ENCODE data around the gene ZNF692. TPM values are rescaled to one million over a fixed set of nuclear protein-coding genes. Genes with fewer than 3 reads are reported as not detected.

The ZNF692 gene
- total RNA-seq, 6 donors from 2014 or later: 25.7 to 248 (median 34.1) TPM

DNA sequence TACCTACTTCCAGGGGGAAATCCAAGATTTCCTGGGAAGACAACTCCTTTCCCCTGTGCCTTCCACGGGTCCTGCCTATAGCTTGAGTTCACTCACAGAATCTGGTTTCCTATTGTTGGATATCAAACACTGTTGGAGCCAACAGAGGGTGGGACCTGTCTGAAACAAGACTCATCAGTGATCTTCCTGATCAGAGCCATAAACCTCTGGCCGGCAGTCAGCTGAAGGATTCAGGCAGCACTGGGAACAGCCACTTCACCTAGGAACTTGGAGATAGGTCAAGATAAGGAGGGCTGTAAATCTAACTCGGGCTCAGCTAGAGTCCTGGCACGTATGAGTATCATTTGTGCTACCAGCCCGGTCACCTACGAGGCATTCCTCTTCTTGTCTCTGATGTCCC, 56.4 kb downstream of the ZNF692 start:
- H3K27ac ChIP-seq: no peak overlapping the region
- no peaks in the 10 kb centered on the region for H3K9me3 ChIP-seq
- TF ChIP-seq, protein P1, sequence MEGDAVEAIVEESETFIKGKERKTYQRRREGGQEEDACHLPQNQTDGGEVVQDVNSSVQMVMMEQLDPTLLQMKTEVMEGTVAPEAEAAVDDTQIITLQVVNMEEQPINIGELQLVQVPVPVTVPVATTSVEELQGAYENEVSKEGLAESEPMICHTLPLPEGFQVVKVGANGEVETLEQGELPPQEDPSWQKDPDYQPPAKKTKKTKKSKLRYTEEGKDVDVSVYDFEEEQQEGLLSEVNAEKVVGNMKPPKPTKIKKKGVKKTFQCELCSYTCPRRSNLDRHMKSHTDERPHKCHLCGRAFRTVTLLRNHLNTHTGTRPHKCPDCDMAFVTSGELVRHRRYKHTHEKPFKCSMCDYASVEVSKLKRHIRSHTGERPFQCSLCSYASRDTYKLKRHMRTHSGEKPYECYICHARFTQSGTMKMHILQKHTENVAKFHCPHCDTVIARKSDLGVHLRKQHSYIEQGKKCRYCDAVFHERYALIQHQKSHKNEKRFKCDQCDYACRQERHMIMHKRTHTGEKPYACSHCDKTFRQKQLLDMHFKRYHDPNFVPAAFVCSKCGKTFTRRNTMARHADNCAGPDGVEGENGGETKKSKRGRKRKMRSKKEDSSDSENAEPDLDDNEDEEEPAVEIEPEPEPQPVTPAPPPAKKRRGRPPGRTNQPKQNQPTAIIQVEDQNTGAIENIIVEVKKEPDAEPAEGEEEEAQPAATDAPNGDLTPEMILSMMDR (IDR thresholded peaks at IDR 0.05): no peak
- TF ChIP-seq EP300 (IDR thresholded peaks at IDR 0.05): no peak
- no peak for TF ChIP-seq POLR2A (IDR thresholded peaks at IDR 0.05)
- no peak for TF ChIP-seq POLR2AphosphoS5 (IDR thresholded peaks at IDR 0.05)
- WGBS, 2 donors: 82 to 96% methylated on average over 6 of the region's 6 CpGs
- ATAC-seq (ENCODE audit: low FRiP score in 2 of 2): no peak
- H3K4me3 ChIP-seq: no peak overlapping the region
- DNase-seq: no peak
- no peaks in the 10 kb centered on the region for H3K27me3 ChIP-seq
- peaks cover 8 to 24% (median 18%) of the 10 kb centered on the region in 4 donors for H3K4me1 ChIP-seq
- H3K36me3 ChIP-seq: no peaks in the 10 kb centered on the region

GRCh38 chr1:248800459-248800858, 58.4 kb downstream of the ZNF692 start:
- 70 to 71% methylated on average over 3 of the region's 3 CpGs for WGBS, 2 donors
- Histone ChIP-seq H3K9me3 (no peaks in the 10 kb centered on the region), H3K27ac (no peak overlapping the region), H3K27me3 (no peaks in the 10 kb centered on the region), H3K36me3 (no peaks in the 10 kb centered on the region), H3K4me1 (peaks cover 0 to 5% (median 2%) of the 10 kb centered on the region in 4 donors), H3K4me3 (no peak overlapping the region)
- ATAC-seq (ENCODE audit: low FRiP score in 2 of 2): no peak
- TF ChIP-seq POLR2AphosphoS5 (IDR thresholded peaks at IDR 0.05) (no peak), POLR2A (IDR thresholded peaks at IDR 0.05) (no peak), EP300 (IDR thresholded peaks at IDR 0.05) (no peak)
- TF ChIP-seq, protein P1 (IDR thresholded peaks at IDR 0.05): no peak
- no peak for DNase-seq

Small RNA genes within 50 kb of the gene (small RNA-seq; reads per million reads assigned to genes)
- 0 reads per million in 4 donors for gene MIR3124

Other genes starting within 250 kb of the ZNF692 start
- gene OR2T11, start 224.0 kb downstream of the ZNF692 start, total RNA-seq: 1 to 10 TPM in 1 of 6 donors, not detected in 5; 1.8 TPM
- gene OR2T35, start 213.8 kb downstream of the ZNF692 start, total RNA-seq: not detected
- not detected for gene OR2T27, start 203.6 kb downstream of the ZNF692 start, total RNA-seq
- not detected for gene OR14I1, start 156.3 kb downstream of the ZNF692 start, total RNA-seq
- gene LYPD8, start 103.3 kb downstream of the ZNF692 start, total RNA-seq: not detected
- gene SH3BP5L, start 33.2 kb downstream of the ZNF692 start, total RNA-seq: 10 to 100 TPM; 18.5 to 35.6 (median 22.5) TPM
- gene ZNF672, start 20.9 kb downstream of the ZNF692 start, total RNA-seq: 10 to 100 TPM; 32.5 to 47.7 (median 45.8) TPM
- gene PGBD2, start 47.1 kb upstream of the ZNF692 start, total RNA-seq: 10 to 100 TPM in 2 of 6 donors, 1 to 10 TPM in 4; 5.6 to 19.9 (median 6.7) TPM

Data from upper lobe of left lung (tissue), 6 donors.